GM23248 (cell line): Measurements from ENCODE around the gene HARS1. TPM values are rescaled to one million over a fixed set of nuclear protein-coding genes. Genes with fewer than 3 reads are reported as not detected.
A peak's percentile ranks its signal among the peaks of the same experiment; 100 is the strongest.

ENCODE experiments used
- DNase-seq: peaks from one replicate; pipeline ENCODE4 v3.0.0-alpha.2; 2015
- H2AFZ ChIP-seq: fragments of 200-600 bp; sonication (generic); 2 replicates; pipeline ENCODE4 v1.6.1; 2016; ENCODE audit warnings: antibody characterized with exemption
- H3F3A ChIP-seq: fragments of 200-600 bp; sonication (generic); 2 replicates; pipeline ENCODE4 v1.6.1; 2016; ENCODE audit warnings: mild to moderate bottlenecking, antibody characterized with exemption, mixed run types; ENCODE audit not compliant: insufficient read depth
- H3K27ac ChIP-seq: fragments of 200-600 bp; sonication (generic); 2 replicates; pipeline ENCODE4 v1.5.1; 2016; ENCODE audit warnings: mild to moderate bottlenecking
- H3K27me3 ChIP-seq: fragments of 200-600 bp; sonication (generic); replicated peaks from 2 replicates; pipeline ENCODE4 v1.6.1; 2016; ENCODE audit warnings: mild to moderate bottlenecking; ENCODE audit not compliant: insufficient read depth
- H3K36me3 ChIP-seq: fragments of 200-600 bp; sonication (generic); 2 replicates; pipeline ENCODE4 v1.6.1; 2016; ENCODE audit warnings: low read depth, mild to moderate bottlenecking
- H3K4me1 ChIP-seq: fragments of 200-600 bp; sonication (generic); 2 replicates; pipeline ENCODE4 v1.6.1; 2016; ENCODE audit warnings: mild to moderate bottlenecking; ENCODE audit not compliant: insufficient read depth
- H3K4me2 ChIP-seq: fragments of 200-600 bp; sonication (generic); one replicate; pipeline ENCODE4 v1.6.1; 2016; ENCODE audit warnings: mild to moderate bottlenecking; ENCODE audit not compliant: unreplicated experiment
- H3K4me3 ChIP-seq: fragments of 200-600 bp; sonication (generic); 2 replicates; pipeline ENCODE4 v1.5.1; 2016; ENCODE audit warnings: mild to moderate bottlenecking
- H3K79me2 ChIP-seq: fragments of 200-600 bp; sonication (generic); 2 replicates; pipeline ENCODE4 v1.6.1; 2016; ENCODE audit warnings: mild to moderate bottlenecking; ENCODE audit not compliant: insufficient read depth
- H3K9ac ChIP-seq: fragments of 200-600 bp; sonication (generic); 2 replicates; pipeline ENCODE4 v1.6.1; 2016; ENCODE audit warnings: mild to moderate bottlenecking
- H3K9me2 ChIP-seq: fragments of 200-600 bp; sonication (generic); 2 replicates; pipeline ENCODE4 v1.6.1; 2016; ENCODE audit warnings: mixed run types, mild to moderate bottlenecking, moderate library complexity; ENCODE audit not compliant: insufficient read depth
- H3K9me3 ChIP-seq: fragments of 200-600 bp; sonication (generic); one replicate; pipeline ENCODE4 v1.6.1; 2017; ENCODE audit warnings: low read depth
- H4K20me1 ChIP-seq: fragments of 200-600 bp; sonication (generic); 2 replicates; pipeline ENCODE4 v1.6.0; 2016; ENCODE audit not compliant: insufficient read depth
- EZH2 ChIP-seq: fragments of 200-600 bp; sonication (generic); IDR thresholded peaks from 2 replicates; pipeline ENCODE4 v1.6.1; 2018; ENCODE audit warnings: antibody characterized with exemption, mild to moderate bottlenecking; ENCODE audit not compliant: insufficient read depth, poor library complexity, severe bottlenecking
- EZH2phosphoT487 ChIP-seq: fragments of 200-600 bp; sonication (generic); IDR thresholded peaks from 2 replicates; pipeline ENCODE4 v1.6.1; 2018; ENCODE audit warnings: antibody characterized with exemption, moderate library complexity, mild to moderate bottlenecking, low read depth; ENCODE audit not compliant: insufficient read depth
- WGBS, 2 experiments: methylation state at CpG; one replicate each; pipeline ENCODE4 v1.1.6; 2015 to 2017; ENCODE audit warnings: low lambda C conversion rate in 2 of 2, low coverage in 1 of 2; ENCODE audit errors: missing lambda C conversion rate in 2 of 2; 5-methylcytosine and 5-hydroxymethylcytosine counted together
- in situ Hi-C: fragments of 300-500 bp; cut with MboI; formaldehyde crosslinking; loops from 2 replicates; pipeline ENCODE4 v1.15.0; 2020
- polyA plus RNA-seq: library from polyadenylated mRNA; unstranded; fragments of >200 nt; fragmentation: Nextera tagmentation; extraction: Ambion mirVana; gene quantifications from 2 replicates; pipeline ENCODE4 v1.2.1, GENCODE V29; 2016
- total RNA-seq: library from RNA; depleted of rRNA; stranded (reverse); fragments of >200 nt; shearing (Covaris generic); gene quantifications from 2 replicates; pipeline ENCODE4 v1.2.3, GENCODE V29; 2014; rRNA removed

Gene HARS1
- 75.7 and 85.0 TPM in 2 replicates for total RNA-seq
- 92.5 and 97.6 TPM in 2 replicates for polyA plus RNA-seq

- Histone ChIP-seq H3K27me3 (no peaks in the 10 kb centered on the region), H3K9ac (peak within 1 kb of the TSS; percentile 95), H3K9me2 (no peaks in the 10 kb centered on the region), H3K36me3 (peaks cover 16% of the 10 kb centered on the region), H3K4me3 (peak within 1 kb of the TSS; percentile 96), H3K79me2 (peaks cover 91% of the 10 kb centered on the region), H3K27ac (peak within 1 kb of the TSS; percentile 80), H4K20me1 (no peaks in the 10 kb centered on the region), H3K4me2 (peak within 1 kb of the TSS; percentile 93), H3K9me3 (no peaks in the 10 kb centered on the region), H2AFZ (peak within 1 kb of the TSS; percentile 92), H3F3A (peaks cover 22% of the 10 kb centered on the region), H3K4me1 (peaks cover 11% of the 10 kb centered on the region; the same call in 1 of the 2 replicates)
- WGBS, 2 experiments = 1% methylated on average over 49 to 61 of the region's 61 CpGs
- TF ChIP-seq EZH2phosphoT487 (no peak), EZH2 (no peak)
- peak; percentile 99 for DNase-seq
- in situ Hi-C loops = no loop called here
Observed at GRCh38 chr5:140690941-140691924, at the start of gene HARS1, which contains the start of gene HARS2. TSS of gene HARS1 (minus strand) at chr5:140691370. CDS start at chr5:140691304, 66 bp downstream. TSS of gene HARS2 (plus strand) at chr5:140691455. CDS start at chr5:140691649, 194 bp downstream.

GRCh38 chr5:140737486-140737885, 46.3 kb upstream of the HARS1 start:
- Histone ChIP-seq H3F3A (no peaks in the 10 kb centered on the region), H3K4me2 (no peak overlapping the region), H3K9me3 (no peaks in the 10 kb centered on the region), H3K36me3 (no peaks in the 10 kb centered on the region), H4K20me1 (no peaks in the 10 kb centered on the region), H3K27me3 (no peaks in the 10 kb centered on the region; the same call in 1 of the 2 replicates), H3K79me2 (no peaks in the 10 kb centered on the region), H3K27ac (no peak overlapping the region), H3K4me1 (no peaks in the 10 kb centered on the region), H2AFZ (no peak overlapping the region), H3K4me3 (no peak overlapping the region), H3K9ac (no peak overlapping the region), H3K9me2 (no peaks in the 10 kb centered on the region)
- 15 to 20% methylated on average over 1 of the region's 1 CpG for WGBS, 2 experiments
- TF ChIP-seq EZH2phosphoT487 = no peak
- TF ChIP-seq EZH2 = no peak
- DNase-seq = no peak
- in situ Hi-C loops = no loop called here

GRCh38 chr5:140734354-140734753, 43.2 kb upstream of the HARS1 start:
- Histone ChIP-seq H3K9me2 (no peaks in the 10 kb centered on the region), H3K9me3 (no peaks in the 10 kb centered on the region), H3K4me2 (no peak overlapping the region), H2AFZ (no peak overlapping the region), H4K20me1 (no peaks in the 10 kb centered on the region), H3K27me3 (no peaks in the 10 kb centered on the region; the same call in 1 of the 2 replicates), H3K27ac (no peak overlapping the region), H3K9ac (no peak overlapping the region), H3K4me3 (no peak overlapping the region), H3K36me3 (no peaks in the 10 kb centered on the region), H3K79me2 (no peaks in the 10 kb centered on the region), H3F3A (no peaks in the 10 kb centered on the region), H3K4me1 (no peaks in the 10 kb centered on the region)
- 34 to 46% methylated on average over 7 of the region's 7 CpGs for WGBS, 2 experiments
- TF ChIP-seq EZH2 = no peak
- TF ChIP-seq EZH2phosphoT487 = no peak
- in situ Hi-C loops = no loop called here
- DNase-seq = peak; percentile 34

GRCh38 chr5:140733098-140733497, 41.9 kb upstream of the HARS1 start:
- Histone ChIP-seq H3K9me3 (no peaks in the 10 kb centered on the region), H3K79me2 (no peaks in the 10 kb centered on the region), H4K20me1 (no peaks in the 10 kb centered on the region), H3K4me2 (no peak overlapping the region), H3F3A (no peaks in the 10 kb centered on the region), H2AFZ (no peak overlapping the region), H3K27me3 (no peaks in the 10 kb centered on the region; the same call in 1 of the 2 replicates), H3K27ac (no peak overlapping the region), H3K9ac (no peak overlapping the region), H3K4me3 (no peak overlapping the region), H3K9me2 (no peaks in the 10 kb centered on the region), H3K36me3 (no peaks in the 10 kb centered on the region), H3K4me1 (no peaks in the 10 kb centered on the region)
- WGBS, 2 experiments = 26 to 27% methylated on average over 4 of the region's 4 CpGs
- DNase-seq = no peak
- in situ Hi-C loops = no loop called here
- TF ChIP-seq EZH2 (no peak), EZH2phosphoT487 (no peak)
